ENCODE measurements around the gene USP24.
A peak's percentile ranks its signal among the peaks of the same experiment; 100 is the strongest.

Gene USP24

GRCh38 chr1:55051621-55052020 lies 163.5 kb downstream of the USP24 start:
- H3K36me3 Mint-ChIP-seq (ENCODE audit: low read depth) = peaks cover 6% of the 10 kb centered on the region
- TF ChIP-seq CTCF (IDR thresholded peaks at IDR 0.05; ENCODE audit: unreplicated experiment in 3 of 3) = no peak
- peak overlapping the region in 1 of 3 experiments; percentile 0 for H3K27ac Mint-ChIP-seq
- H3K27me3 Mint-ChIP-seq (ENCODE audit: low read depth) = peaks cover 16% of the 10 kb centered on the region
- H3K9me3 Mint-ChIP-seq = no peaks in the 10 kb centered on the region
- no peak overlapping the region for H3K4me3 Mint-ChIP-seq
- peaks cover 42% of the 10 kb centered on the region for H3K4me1 Mint-ChIP-seq

- no peaks in the 10 kb centered on the region for H3K9me3 Mint-ChIP-seq
- H3K4me3 Mint-ChIP-seq = no peak overlapping the region
- H3K36me3 Mint-ChIP-seq (ENCODE audit: low read depth) = peaks cover 7% of the 10 kb centered on the region
- H3K27me3 Mint-ChIP-seq (ENCODE audit: low read depth) = peaks cover 18% of the 10 kb centered on the region
- H3K27ac Mint-ChIP-seq = peak overlapping the region in 1 of 3 experiments; percentile 0
- no peak for TF ChIP-seq CTCF (IDR thresholded peaks at IDR 0.05; ENCODE audit: unreplicated experiment in 3 of 3)
- peaks cover 42% of the 10 kb centered on the region for H3K4me1 Mint-ChIP-seq
Observed at GRCh38 chr1:55051169-55051568, 164.0 kb downstream of the USP24 start.

DNA sequence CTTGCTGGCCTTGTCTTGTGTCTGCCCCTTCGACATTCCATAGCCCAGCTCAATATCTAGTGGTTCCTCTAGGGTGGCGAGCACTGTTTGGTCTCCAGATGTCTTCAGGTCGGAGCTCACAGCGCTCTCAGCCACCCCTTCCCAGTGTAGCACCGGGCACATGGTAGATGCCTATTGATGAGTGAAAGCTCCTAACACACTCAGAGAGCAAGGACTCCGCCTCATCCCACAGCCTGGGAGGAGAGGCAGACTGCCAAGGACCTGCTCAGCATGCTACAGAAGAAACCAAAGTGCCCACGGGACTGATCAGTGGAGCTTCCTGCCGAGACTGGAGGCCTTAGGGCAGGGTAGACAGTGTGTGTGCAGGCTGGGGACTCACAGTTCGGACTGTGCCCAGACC lies 164.9 kb downstream of the USP24 start:
- Mint-ChIP-seq H3K4me3 (no peak overlapping the region), H3K27me3 (ENCODE audit: low read depth) (peaks cover 21% of the 10 kb centered on the region), H3K9me3 (no peaks in the 10 kb centered on the region), H3K4me1 (peaks cover 39% of the 10 kb centered on the region), H3K36me3 (ENCODE audit: low read depth) (peaks cover 7% of the 10 kb centered on the region), H3K27ac (no peak overlapping the region)
- no peak for TF ChIP-seq CTCF (IDR thresholded peaks at IDR 0.05; ENCODE audit: unreplicated experiment in 3 of 3)

DNA sequence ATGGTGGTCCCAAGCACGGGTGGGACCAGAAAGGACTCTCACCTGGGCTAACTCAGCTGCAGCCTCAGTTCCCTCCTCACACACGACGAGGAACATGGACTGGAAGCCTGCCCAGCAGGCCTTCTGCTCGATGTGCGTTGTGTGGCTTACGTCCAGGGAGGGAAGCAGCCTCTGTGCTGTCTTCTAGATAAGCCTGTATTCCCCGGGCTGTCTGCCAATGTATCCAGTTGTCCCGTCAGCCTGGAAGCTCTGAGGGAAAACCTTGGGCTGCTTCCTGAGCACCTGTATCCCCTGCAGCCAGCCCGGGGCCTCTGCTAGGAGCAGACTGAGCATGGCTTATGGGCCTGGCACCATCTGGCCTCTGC lies 165.3 kb downstream of the USP24 start:
- Mint-ChIP-seq H3K9me3 (no peaks in the 10 kb centered on the region), H3K27ac (no peak overlapping the region), H3K4me1 (peaks cover 35% of the 10 kb centered on the region), H3K36me3 (ENCODE audit: low read depth) (peaks cover 8% of the 10 kb centered on the region), H3K4me3 (no peak overlapping the region), H3K27me3 (ENCODE audit: low read depth) (peaks cover 22% of the 10 kb centered on the region)
- TF ChIP-seq CTCF (IDR thresholded peaks at IDR 0.05; ENCODE audit: unreplicated experiment in 3 of 3) = no peak

DNA sequence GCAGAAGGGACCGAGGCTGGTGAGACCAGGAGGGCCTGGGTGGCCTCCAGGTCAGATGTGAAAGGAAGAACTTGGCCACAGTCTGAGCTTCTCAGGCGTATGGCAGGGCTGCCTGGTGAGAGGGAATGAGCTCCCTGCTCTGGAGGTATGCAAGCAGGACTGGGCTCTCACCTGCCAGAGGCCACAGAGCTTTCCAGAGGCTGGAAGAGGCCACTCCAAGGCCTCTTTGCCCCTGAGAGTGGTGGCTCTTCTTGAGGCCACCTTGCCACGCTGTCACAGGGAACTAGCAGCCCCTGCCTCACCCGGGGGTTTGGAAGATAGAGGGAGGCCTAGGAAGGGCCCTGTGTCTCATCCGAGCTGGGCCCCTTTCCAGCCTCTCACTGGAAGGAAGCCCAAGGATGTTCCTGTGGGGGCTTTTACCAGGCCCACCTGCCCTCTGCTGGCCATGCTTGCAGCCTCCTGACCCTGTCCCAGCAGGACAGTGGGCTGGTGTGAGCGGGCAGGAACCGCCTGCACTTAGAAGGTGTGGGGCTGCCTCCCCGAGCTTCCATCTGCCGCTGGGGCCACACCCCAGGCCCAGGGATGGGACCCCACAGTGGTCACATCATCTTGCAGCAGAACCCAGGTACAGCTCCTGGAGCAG lies 165.8 kb downstream of the USP24 start:
- Mint-ChIP-seq H3K27me3 (ENCODE audit: low read depth) (peaks cover 24% of the 10 kb centered on the region), H3K27ac (peak overlapping the region in 2 of 3 experiments; percentile 4 to 36), H3K9me3 (no peaks in the 10 kb centered on the region), H3K4me3 (peak overlapping the region in 1 of 3 experiments; percentile 30), H3K36me3 (ENCODE audit: low read depth) (peaks cover 10% of the 10 kb centered on the region), H3K4me1 (peaks cover 35% of the 10 kb centered on the region)
- no peak for TF ChIP-seq CTCF (IDR thresholded peaks at IDR 0.05; ENCODE audit: unreplicated experiment in 3 of 3)

Data from nephron (organoid).